Naive B cell (primary cell): ENCODE measurements around the gene CMSS1. TPM values are rescaled to one million over a fixed set of nuclear protein-coding genes. Genes with fewer than 3 reads are reported as not detected.

ENCODE experiments used
- ATAC-seq, 2 donors: fragments of 150-1000 bp; cut with Tn5 transposase; 2 replicates each; pipeline ENCODE4 v1.10.0; 2021; ENCODE audit warnings: low read depth in 2 of 2, mild to moderate bottlenecking in 2 of 2, moderate library complexity in 2 of 2
- DNase-seq: peaks from one replicate; pipeline ENCODE4 v3.0.0; 2022
- H3K27ac Mint-ChIP-seq, 6 donors: one replicate each; pipeline ENCODE4 v1.8.0; 2020 to 2022; ENCODE audit warnings: mild to moderate bottlenecking in 6 of 6, mixed read lengths in 6 of 6, moderate library complexity in 5 of 6, inconsistent platforms in 2 of 6
- H3K27me3 Mint-ChIP-seq, 3 donors: one replicate each; pipeline ENCODE4 v1.8.0; 2021 to 2022; ENCODE audit warnings: mixed read lengths in 3 of 3, mild to moderate bottlenecking in 1 of 3
- H3K36me3 Mint-ChIP-seq, 2 donors: one replicate each; pipeline ENCODE4 v1.8.0; 2020 to 2022; ENCODE audit warnings: mixed read lengths in 2 of 2, inconsistent platforms in 1 of 2, mild to moderate bottlenecking in 1 of 2
- H3K4me1 Mint-ChIP-seq, 3 donors: one replicate each; pipeline ENCODE4 v1.8.0; 2020 to 2022; ENCODE audit warnings: mixed read lengths in 3 of 3, inconsistent platforms in 1 of 3, mild to moderate bottlenecking in 1 of 3, moderate library complexity in 1 of 3
- H3K4me3 Mint-ChIP-seq, 8 donors: one replicate each; pipeline ENCODE4 v1.8.0; 2020 to 2022; ENCODE audit warnings: mild to moderate bottlenecking in 8 of 8, mixed read lengths in 8 of 8, moderate library complexity in 8 of 8, inconsistent platforms in 2 of 8
- H3K9me3 Mint-ChIP-seq, 7 donors: one replicate each; pipeline ENCODE4 v1.8.0; 2020 to 2022; ENCODE audit warnings: mixed read lengths in 7 of 7, mild to moderate bottlenecking in 5 of 7, inconsistent platforms in 2 of 7, moderate library complexity in 1 of 7
- polyA plus RNA-seq, 6 donors: library from polyadenylated mRNA; unstranded; fragments of 300-500 nt; fragmentation: Illumina TruSeq; gene quantifications; one replicate each; pipeline ENCODE4 v1.2.3, GENCODE V29; 2021; ENCODE audit warnings: low read depth in 6 of 6

CMSS1 gene
- polyA plus RNA-seq, 6 donors from 2014 or later, result 18.6 to 80.3 (median 26.7) TPM

DNA sequence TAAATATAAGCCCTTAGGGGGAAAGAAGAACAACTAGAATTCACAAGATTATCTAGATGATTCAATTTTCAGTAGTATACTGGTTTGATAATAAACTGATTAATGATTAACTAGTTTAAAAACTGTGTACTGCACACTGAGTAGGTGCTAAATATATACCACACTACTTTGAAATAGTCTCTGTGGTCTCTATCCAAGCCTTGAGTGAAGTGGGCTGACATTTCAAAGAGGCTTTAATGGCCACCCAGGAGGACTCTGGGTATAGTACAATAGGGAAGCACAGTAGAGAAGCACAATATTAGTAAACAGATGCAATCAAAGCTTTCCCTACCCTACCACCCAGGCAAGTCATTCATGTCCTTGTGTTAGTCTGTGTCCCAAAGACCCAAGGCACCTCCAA lies 249.9 kb downstream of the CMSS1 start:
- peaks cover 0 to 3% of the 10 kb centered on the region in 2 donors for H3K36me3 Mint-ChIP-seq
- ATAC-seq (no peak), DNase-seq (no peak)
- peaks cover 27 to 33% (median 31%) of the 10 kb centered on the region in 3 donors for H3K4me1 Mint-ChIP-seq
- no peaks in the 10 kb centered on the region for H3K9me3 Mint-ChIP-seq
- H3K27me3 Mint-ChIP-seq, result no peaks in the 10 kb centered on the region
- H3K4me3 Mint-ChIP-seq, result no peak overlapping the region
- no peak overlapping the region for H3K27ac Mint-ChIP-seq

DNA sequence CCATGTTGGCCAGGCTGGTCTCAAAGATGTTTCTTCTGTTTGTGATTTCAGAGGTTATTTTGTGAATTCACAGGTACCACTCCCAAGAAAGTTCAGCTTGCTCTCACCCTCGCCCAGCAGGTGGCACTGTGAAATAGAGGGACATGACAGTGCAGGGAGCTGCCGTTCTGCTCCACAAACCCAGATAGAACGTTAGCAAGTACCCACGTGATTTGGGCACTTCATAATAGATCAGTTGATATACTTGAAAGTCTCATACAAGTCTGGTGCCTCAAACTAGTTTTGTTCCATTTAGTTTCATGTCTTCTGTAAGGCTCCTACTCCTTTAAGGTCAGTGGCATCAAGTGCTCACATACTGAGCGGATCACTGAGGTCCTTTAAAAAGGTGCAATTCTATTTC lies 251.2 kb downstream of the CMSS1 start:
- no peaks in the 10 kb centered on the region for H3K9me3 Mint-ChIP-seq
- H3K27me3 Mint-ChIP-seq, result no peaks in the 10 kb centered on the region
- peaks cover 33 to 45% (median 44%) of the 10 kb centered on the region in 3 donors for H3K4me1 Mint-ChIP-seq
- peak overlapping the region in 5 of 6 donors; percentile 66 to 85 (median 71) for H3K27ac Mint-ChIP-seq
- H3K4me3 Mint-ChIP-seq, result peak overlapping the region in 7 of 8 donors; percentile 6 to 67 (median 26)
- DNase-seq (peak; percentile 73), ATAC-seq (peak; percentile 96 to 98)
- H3K36me3 Mint-ChIP-seq, result peaks cover 0 to 3% of the 10 kb centered on the region in 2 donors

DNA sequence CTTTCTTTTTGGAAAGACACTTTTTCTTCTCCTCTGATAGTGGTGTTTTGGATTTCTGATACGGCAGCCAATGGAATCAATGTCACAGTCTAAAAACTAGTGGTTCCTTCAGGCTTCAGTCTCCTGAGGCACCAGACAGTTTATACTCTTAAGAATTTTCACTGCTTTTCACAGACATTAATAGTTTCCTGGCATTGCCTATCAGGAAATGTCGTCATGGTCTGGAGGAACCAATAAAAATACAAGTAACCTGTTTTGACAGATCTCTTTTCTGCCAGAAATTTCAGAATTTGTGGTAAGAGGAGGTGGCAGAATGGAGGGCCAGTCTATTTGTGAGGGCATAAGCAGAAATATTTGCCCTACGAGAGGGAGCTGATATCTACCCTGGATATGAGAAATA lies 251.8 kb downstream of the CMSS1 start:
- H3K9me3 Mint-ChIP-seq, result no peaks in the 10 kb centered on the region
- DNase-seq (no peak), ATAC-seq (no peak)
- H3K27ac Mint-ChIP-seq, result peak overlapping the region in 5 of 6 donors; percentile 37 to 85 (median 67)
- peak overlapping the region in 2 of 8 donors; percentile 10 to 18 for H3K4me3 Mint-ChIP-seq
- H3K4me1 Mint-ChIP-seq, result peaks cover 36 to 50% (median 48%) of the 10 kb centered on the region in 3 donors
- H3K36me3 Mint-ChIP-seq, result peaks cover 0 to 3% of the 10 kb centered on the region in 2 donors
- no peaks in the 10 kb centered on the region for H3K27me3 Mint-ChIP-seq

DNA sequence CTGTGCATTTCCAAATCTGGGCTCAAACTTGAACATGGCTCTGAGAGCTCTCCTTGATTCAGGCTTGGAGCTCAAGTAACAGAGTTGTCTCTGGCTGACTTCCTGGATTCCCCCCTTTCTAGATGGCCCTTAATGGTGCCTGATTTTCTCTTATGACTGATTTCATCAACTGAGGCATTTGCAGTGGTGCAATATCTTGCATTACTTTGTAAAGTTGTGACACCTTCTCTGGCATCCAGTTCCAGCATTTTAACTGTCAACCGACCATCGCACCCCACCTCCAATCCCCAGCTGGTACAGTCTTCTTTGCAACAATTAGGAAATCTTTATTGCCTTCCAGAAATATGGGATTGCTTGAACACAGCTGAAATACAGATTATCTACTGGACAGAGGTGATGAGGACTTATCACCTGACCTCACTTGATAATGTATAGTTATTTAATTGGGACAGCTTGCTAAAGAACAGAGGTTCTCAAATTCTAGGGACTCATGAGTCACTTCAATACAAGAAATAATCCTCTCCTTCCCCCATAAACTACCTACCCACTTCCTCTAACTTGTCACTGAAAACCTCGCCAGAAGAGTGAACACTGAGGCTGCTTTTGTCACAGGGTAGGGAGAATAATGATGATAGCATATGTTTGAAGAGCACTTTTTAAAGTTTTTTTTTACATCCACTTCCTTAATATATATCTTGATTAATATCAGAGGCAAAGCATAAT lies 254.8 kb downstream of the CMSS1 start:
- H3K4me1 Mint-ChIP-seq, result peaks cover 36 to 50% (median 48%) of the 10 kb centered on the region in 3 donors
- H3K36me3 Mint-ChIP-seq, result peaks cover 0 to 3% of the 10 kb centered on the region in 2 donors

DNA sequence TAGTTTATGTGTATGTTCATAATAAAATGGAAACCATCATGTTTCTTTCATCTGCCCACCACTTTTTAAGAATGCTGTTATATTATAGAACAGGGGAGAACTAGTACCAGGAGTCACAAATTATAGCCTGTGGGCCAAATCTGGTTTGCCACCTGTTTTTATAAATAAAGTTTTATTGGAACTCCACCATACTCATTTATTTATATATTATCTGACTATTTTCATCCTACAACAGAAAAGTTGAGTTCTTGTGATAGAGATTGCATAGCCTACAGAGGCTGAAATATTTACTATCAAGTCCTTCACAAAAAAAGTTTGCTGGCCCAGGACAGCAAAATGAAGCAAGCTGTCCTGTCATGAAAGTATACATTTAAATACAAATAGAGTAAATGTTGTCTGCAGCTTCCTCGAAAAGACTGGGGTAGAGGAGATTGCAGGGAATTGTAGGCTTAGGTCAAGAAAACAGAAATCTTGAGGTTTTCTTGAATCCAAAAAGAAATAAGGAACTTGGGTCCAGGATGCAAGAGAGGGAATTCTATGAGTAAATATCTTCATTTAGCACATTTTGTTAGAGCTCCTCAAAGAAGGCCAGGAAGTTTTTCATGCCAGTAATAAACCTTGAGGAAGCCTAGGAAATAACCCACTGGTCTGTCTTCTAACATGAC lies 255.5 kb downstream of the CMSS1 start:
- DNase-seq, result no peak
- no peak for ATAC-seq
- H3K9me3 Mint-ChIP-seq, result no peaks in the 10 kb centered on the region
- H3K27ac Mint-ChIP-seq, result peak overlapping the region in 3 of 6 donors; percentile 52 to 87 (median 61)
- peaks cover 36 to 50% (median 48%) of the 10 kb centered on the region in 3 donors for H3K4me1 Mint-ChIP-seq
- H3K27me3 Mint-ChIP-seq, result no peaks in the 10 kb centered on the region
- H3K4me3 Mint-ChIP-seq, result peak overlapping the region in 7 of 8 donors; percentile 67 to 92 (median 79)
- H3K36me3 Mint-ChIP-seq, result peaks cover 0 to 3% of the 10 kb centered on the region in 2 donors

More for the DNA sequence above, 254.8 kb downstream of the CMSS1 start:
- ATAC-seq (peak in 1 of 2 donors; percentile 23), DNase-seq (peak; percentile 25)
- Mint-ChIP-seq H3K27me3 (no peaks in the 10 kb centered on the region), H3K27ac (peak overlapping the region in 3 of 6 donors; percentile 5 to 65 (median 33)), H3K4me3 (peak overlapping the region in 7 of 8 donors; percentile 9 to 75 (median 45)), H3K9me3 (no peaks in the 10 kb centered on the region)

DNA sequence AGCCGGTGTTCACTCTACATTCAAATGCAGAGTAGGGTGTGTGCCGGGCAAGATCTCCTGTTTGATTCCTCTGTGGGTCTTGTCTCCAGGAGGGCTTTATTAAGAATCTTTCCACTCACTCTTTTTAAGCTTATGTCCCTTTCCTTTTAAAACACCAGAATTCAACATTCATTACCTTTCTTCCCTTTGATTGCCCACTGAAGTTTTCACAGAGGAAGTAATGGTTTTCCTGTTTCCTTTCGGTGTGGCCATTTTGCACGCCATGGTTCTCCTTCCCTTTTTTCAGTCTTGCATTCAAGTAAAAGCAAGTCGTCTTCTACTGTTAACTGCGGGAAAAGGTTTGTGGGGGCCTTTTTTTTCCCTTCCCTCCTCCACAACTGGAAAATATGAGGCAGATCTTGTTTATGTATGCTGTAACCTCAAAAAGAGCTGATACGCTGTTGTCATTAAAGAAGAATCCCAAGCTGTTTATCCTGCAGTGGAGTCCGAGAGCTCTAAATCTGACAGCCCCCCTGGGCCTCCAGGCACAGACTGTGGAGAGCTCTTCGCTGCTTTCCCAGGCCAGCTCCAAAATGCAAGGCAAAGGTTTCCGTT lies 256.1 kb downstream of the CMSS1 start:
- peak overlapping the region in 5 of 6 donors; percentile 41 to 87 (median 61) for H3K27ac Mint-ChIP-seq
- H3K9me3 Mint-ChIP-seq, result no peaks in the 10 kb centered on the region
- H3K4me3 Mint-ChIP-seq, result peak overlapping the region; percentile 67 to 92 (median 79)
- DNase-seq (peak; percentile 23), ATAC-seq (no peak)
- no peaks in the 10 kb centered on the region for H3K27me3 Mint-ChIP-seq
- peaks cover 33 to 48% (median 46%) of the 10 kb centered on the region in 3 donors for H3K4me1 Mint-ChIP-seq
- peaks cover 0 to 3% of the 10 kb centered on the region in 2 donors for H3K36me3 Mint-ChIP-seq

DNA sequence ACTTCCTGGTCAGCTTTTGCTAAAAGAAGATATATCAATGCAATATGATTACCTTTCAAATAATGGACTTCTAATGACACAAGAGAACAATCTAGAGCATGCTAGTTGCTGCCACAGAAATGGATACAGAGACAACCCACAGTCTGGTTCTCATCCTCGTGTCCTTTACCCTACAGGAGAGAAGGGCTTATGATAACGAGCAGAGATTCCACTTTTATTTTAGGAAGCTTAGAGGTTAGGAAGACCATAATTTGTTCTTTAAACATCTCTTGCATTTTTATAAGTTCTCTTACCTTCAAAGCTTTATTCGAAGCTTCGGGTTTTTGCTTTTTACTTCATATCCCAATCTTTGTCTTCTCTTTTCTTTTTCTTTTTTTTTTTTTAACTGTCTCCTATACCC lies 257.5 kb downstream of the CMSS1 start:
- DNase-seq, result no peak
- Mint-ChIP-seq H3K27me3 (no peaks in the 10 kb centered on the region), H3K9me3 (no peaks in the 10 kb centered on the region), H3K4me1 (peaks cover 24 to 38% (median 33%) of the 10 kb centered on the region in 3 donors), H3K4me3 (no peak overlapping the region), H3K27ac (no peak overlapping the region), H3K36me3 (peaks cover 0 to 3% of the 10 kb centered on the region in 2 donors)
- ATAC-seq, result no peak

DNA sequence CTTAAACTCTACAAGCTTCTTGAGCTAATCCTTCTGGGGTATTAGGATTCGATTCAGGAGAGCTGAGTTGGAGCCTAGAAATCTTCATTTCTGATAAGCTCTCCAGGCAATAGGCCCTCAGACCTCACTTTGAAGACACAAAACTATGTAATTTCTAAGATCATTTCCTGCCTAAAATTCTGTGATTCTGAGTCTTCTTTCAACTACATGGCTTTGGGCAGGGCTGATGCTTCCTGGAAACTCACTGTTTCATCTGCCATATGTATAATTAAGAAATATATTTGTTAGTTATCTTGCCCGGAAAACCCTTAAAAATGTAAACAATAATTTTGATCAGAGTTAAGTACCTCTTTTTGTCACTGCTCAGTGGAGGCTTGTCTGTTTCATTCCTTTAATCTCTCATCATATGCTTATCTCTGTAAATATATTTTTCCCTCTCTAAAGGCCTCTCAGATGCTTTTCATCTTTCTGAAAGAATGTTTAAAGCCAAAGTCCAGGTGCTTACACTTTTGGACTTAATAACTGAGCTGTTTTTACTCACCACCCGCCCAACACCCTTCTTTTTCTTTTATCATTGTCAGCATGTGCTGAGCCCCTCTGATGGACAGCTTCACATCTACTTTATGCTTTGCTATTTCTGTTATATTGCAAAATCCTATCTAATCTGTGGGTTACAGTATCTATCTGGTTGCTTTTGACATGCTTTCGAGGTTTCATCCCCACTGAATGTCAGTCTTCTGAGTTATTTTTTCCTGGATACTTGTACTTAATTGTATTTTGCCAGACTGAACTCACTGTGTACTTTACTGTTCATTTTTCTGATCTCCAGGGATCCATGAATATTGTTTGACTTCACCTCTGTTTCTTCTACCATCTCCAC lies 258.4 kb downstream of the CMSS1 start:
- DNase-seq (no peak), ATAC-seq (no peak)
- Mint-ChIP-seq H3K36me3 (peaks cover 0 to 3% of the 10 kb centered on the region in 2 donors), H3K27ac (peak overlapping the region in 1 of 6 donors; percentile 54), H3K27me3 (no peaks in the 10 kb centered on the region), H3K4me1 (peaks cover 24 to 33% (median 32%) of the 10 kb centered on the region in 3 donors), H3K4me3 (no peak overlapping the region), H3K9me3 (no peaks in the 10 kb centered on the region)

DNA sequence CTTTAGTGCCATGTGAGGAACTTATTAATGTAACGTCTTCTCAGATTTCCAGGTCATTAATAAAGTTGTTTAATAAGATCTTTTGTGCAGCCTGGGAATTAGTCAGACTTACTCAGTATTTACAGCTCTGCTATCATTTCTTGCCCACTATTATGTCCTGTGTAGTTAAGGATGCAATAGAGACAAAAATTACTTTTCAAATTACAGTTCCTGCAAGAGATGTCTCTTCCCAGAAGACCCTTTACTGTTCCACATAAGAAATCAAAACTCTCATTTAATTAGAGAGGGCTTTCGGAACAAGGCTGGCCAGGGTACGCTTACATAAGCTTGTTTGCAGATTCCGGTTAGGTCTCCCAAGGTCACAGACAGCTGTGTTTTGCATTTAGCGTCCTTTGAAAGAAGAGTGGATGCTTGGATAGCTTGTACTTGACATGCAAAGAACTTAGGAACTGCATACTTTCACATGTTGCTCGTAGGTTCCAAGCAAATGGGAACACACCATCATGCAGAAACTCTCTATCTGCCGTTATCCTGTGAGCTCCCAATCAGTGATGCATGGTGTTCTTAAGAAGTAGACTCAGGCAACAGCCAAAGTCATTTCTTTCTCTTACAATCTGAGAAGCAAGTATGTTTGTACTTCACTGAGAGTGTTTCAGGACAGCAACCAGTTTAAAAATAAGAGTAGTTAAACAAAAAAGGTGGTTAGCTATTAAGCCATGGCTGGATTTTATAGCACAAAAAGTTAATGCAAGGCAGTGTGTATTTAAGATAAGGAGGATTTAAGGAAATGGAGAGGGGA lies 259.3 kb downstream of the CMSS1 start:
- H3K4me3 Mint-ChIP-seq, result no peak overlapping the region
- H3K4me1 Mint-ChIP-seq, result peaks cover 15 to 24% (median 24%) of the 10 kb centered on the region in 3 donors
- no peaks in the 10 kb centered on the region for H3K27me3 Mint-ChIP-seq
- ATAC-seq (no peak), DNase-seq (no peak)
- H3K36me3 Mint-ChIP-seq, result no peaks in the 10 kb centered on the region
- H3K9me3 Mint-ChIP-seq, result no peaks in the 10 kb centered on the region
- peak overlapping the region in 2 of 6 donors; percentile 18 to 54 for H3K27ac Mint-ChIP-seq

DNA sequence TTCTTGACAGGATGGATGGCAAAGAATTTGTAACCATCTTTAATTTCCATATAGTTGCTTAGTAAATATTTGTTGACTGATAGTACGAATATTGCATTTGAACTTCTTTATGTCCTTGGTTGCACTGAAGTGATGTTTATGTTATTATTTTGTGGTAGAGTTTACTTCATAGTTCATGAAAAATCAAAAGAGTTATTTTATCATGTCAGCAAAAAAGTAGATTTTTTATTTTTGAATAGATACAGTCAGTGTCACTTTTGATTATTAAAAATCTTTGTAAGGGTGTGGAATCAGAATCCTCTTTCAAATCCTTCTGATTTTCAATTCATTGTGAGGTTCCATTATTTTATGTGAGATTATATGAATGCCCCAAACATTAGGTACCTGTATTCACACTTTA lies 261.7 kb downstream of the CMSS1 start:
- no peaks in the 10 kb centered on the region for H3K27me3 Mint-ChIP-seq
- H3K4me3 Mint-ChIP-seq, result no peak overlapping the region
- ATAC-seq (no peak), DNase-seq (no peak)
- H3K27ac Mint-ChIP-seq, result no peak overlapping the region
- no peaks in the 10 kb centered on the region for H3K36me3 Mint-ChIP-seq
- H3K9me3 Mint-ChIP-seq, result no peaks in the 10 kb centered on the region
- peaks cover 0 to 5% (median 3%) of the 10 kb centered on the region in 3 donors for H3K4me1 Mint-ChIP-seq

DNA sequence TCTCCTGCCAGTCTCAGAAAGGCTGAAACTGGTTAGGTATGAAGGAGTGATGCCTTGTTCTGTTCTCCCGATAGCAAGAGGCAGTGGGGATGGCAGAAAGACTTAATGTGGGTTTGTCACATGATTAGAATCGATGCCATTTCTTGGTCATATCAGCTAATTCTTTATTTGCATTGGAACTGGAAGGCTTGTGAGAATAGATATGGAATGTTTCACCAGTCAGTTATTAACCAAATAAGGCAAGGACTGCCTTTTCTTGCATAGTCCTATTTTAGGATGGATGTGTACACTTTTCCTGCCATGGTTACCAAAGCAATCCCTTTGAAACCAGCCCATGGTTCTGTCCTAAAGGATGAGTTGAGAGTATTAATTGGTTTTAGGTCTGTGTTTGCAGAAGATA lies 262.9 kb downstream of the CMSS1 start:
- no peaks in the 10 kb centered on the region for H3K27me3 Mint-ChIP-seq
- DNase-seq, result no peak
- H3K4me1 Mint-ChIP-seq, result peaks cover 0 to 9% (median 5%) of the 10 kb centered on the region in 3 donors
- H3K27ac Mint-ChIP-seq, result no peak overlapping the region
- no peak for ATAC-seq
- no peaks in the 10 kb centered on the region for H3K9me3 Mint-ChIP-seq
- no peak overlapping the region for H3K4me3 Mint-ChIP-seq
- H3K36me3 Mint-ChIP-seq, result no peaks in the 10 kb centered on the region

DNA sequence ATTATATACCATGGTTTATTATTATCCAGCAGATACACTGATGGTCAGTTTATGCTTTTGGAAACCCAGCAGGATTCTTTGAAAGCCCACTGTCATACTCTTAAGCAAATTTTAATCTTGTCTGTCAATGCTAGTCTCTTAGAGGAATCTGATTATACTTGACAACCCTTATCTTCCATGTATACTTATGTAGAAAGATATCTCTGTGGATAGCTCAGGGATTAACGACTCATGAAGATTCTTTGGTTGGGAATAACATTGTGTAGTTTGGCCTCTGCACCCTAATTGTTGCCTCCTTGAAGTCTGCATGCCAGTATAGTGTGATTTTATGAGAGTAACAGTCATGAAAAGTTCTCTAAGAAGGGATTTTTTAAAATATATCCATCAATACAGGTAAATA lies 263.6 kb downstream of the CMSS1 start:
- Mint-ChIP-seq H3K4me3 (no peak overlapping the region), H3K9me3 (no peaks in the 10 kb centered on the region), H3K27me3 (no peaks in the 10 kb centered on the region), H3K4me1 (peaks cover 0 to 9% (median 5%) of the 10 kb centered on the region in 3 donors), H3K36me3 (no peaks in the 10 kb centered on the region), H3K27ac (no peak overlapping the region)
- DNase-seq (no peak), ATAC-seq (no peak)
